GM18508 (cell line): ENCODE measurements around the gene MAPK8.

Experiments
- ATAC-seq: cut with Tn5 transposase; IDR thresholded peaks from one replicate; pipeline ENCODE4 v1.9.1; 2021; ENCODE audit warnings: moderate number of reproducible peaks; ENCODE audit not compliant: insufficient read depth, unreplicated experiment

MAPK8 gene

GRCh38 chr10:48456361-48456804 lies 149.9 kb downstream of the MAPK8 start:
- no peak for ATAC-seq

DNA sequence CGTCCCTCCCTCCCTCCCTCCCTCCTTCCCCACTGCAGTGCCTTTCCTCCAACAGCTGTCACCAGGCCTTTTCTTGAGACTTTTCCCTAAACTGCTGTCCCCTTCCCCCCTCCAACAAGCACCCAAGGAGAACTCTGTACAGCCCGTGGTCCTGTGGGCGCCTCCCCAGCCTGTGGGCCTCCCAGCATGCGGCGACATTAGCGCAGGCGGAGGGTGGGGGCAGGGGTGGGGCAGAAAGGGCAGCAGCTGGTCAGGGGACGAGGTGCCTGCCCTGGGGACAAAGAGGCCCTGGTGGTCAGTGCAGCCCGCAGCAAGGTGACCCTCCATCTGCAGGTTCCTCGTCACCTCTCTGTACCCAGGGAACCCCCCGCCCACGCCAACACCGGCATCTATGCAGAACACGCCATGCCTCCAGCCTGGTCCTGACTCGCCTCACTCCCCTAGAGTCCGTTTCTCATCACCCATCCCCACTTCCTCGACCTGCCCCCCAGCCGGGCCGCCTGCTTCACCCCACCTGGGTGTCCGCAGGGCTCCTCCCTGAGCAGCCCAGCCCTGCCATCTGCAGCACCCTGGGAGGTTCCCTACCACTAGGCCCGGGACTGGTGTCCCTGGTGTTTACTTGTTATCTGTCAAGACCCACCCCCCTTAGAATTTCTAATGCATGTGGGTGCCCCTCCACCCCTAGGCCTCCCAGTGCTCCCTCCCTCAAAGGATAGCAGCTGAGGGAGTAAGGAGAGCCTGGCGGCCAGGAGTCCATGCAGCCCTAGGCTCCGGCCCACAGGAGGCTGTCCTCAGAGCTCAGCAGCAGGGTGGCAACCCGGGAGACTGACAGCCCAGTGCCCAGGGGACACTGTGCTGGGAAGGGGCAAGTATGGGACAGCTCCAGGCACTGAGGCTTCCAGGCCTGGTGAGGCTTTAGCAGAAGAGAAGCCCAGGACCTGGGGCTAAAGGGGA lies 150.6 kb downstream of the MAPK8 start:
- no peak for ATAC-seq

DNA sequence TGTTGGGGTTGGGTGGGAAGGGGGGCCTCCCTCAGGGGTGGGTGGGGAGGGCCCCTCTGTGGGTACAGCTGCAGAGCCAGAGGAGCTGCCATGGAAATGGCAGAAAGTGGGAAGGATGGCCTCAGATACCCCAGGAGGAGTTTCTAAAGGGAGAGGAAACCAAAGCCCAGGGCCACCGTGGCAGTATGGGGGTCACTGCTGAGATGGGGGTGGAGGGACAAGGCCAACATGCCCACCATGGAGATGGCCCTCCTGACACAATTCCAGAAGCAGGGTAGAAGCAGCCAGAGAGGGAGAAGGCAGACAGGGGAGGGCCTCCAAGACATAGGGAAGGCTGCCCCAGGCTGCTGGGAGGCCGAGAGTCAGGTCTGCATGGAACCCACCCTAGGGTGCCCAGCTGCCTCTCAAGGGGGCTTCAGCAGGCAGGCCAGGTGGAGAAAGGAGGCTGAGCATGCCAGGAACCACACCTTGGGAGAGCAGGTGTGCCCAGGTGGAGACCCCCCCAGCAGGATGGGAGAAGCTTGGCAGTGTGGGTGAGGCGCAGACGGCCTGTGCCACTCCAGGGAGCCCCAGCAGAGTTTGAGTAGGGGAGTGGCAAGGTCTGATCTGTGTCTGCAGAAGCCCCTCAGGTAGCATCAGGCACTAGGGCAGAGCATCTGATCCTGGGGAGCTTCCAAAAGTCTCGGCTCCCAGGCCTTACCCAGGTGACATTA lies 151.6 kb downstream of the MAPK8 start:
- no peak for ATAC-seq

DNA sequence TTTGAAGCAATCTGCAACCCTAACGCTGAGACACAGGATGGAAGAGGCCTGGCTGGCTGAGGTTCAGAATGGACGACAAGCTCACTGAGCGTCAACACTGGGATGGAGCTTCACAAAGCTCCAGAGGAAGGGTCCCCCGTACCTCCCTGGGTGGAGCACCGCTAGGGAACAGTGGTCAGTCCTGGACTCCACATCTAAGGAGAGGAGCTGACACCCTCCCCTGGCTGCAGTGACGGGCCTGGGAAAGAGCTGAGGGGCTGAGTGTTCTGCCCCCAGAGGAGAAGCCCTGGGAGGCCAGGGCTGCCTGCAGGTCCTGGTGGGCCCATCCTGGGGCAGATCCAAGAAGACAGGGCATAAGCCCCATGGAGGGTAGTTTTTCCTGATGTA lies 152.2 kb downstream of the MAPK8 start:
- no peak for ATAC-seq

DNA sequence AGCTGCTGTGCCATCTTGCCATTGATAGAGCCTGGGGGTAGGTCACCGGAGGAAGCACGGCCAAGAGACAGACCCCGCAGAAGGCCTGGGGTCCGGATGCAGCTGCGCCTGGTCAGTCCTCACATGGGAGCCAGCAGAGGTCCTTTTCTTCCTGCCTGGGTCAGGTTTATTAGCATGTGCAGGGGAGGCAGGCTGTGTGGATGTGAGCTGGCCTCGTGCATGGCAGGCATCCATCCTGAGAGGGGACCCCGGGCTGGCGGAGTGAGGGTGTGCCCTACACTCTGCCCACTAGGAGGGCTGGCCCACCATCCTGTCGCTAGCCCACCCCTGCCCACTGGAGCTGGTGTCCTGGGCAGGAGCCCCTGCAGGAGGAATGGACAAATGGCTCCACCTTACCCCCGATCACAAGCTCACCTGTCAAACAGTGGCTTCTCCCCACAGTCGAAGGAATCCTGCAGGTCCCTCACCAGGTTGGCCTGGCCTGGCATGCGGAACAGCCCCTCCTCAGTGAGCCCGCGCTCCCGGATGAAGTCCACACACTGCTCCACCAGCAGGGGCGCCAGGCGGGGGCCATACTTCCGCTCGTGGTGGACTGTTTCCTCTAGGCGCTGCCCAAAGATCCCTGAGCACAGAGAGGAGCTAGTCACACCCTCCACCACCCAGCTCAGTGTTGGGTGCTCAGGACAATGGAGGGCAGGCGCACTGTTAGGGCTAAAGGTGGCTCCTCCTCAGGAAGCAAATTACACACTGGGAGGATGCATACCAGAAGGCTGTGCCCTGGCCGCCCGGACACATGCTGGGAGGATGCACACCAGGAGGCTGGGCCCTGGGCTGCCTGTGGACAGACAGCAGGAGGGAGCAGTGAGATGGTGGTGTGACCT lies 153.0 kb downstream of the MAPK8 start:
- ATAC-seq = no peak

DNA sequence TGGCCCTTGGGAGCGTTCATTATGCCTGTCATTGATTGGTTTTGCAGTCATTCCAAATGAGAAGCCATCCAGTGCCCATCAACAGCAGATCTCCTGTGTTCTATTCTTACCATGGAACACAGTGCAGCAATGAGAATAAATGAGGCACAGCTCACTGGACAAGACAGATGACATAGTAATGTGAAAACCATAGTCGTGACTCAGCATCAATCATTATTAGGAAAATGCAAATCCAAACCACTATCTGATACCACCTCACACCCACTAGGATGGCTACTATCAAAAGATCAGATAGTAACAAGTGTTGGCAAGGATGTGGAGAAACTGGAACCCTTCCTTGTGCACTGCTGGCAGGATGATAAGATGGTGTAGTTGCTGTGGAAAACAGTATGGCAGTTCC lies 153.7 kb downstream of the MAPK8 start:
- no peak for ATAC-seq

- ATAC-seq = no peak
These were observed 155.4 kb downstream of the MAPK8 start for GRCh38 chr10:48461623-48462481.

DNA sequence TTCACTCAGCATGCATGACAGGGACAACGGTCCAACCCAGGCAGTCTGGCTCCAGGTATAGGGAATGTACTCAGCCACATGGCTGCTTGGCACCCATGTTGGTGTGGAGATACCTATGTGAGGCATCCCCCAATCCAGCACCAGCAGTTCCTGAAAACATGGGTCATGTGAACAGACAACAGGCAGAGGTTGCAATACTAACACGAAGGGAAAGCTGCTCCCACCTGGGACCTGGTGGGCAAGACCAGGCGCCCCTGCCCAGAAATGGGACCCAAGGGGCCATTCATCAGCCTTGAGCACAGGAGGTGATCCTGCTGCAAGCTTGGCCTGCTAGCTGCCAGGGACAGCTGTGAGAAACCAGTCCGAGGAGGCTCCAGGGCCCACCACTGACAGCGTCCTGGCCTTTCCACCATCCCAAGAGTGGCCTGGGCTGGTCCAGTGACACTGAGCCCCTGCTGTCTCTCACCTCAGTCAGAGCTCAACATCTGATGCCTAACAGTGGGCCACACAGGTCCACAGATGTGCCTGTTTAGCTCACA lies 156.1 kb downstream of the MAPK8 start:
- ATAC-seq = no peak

- no peak for ATAC-seq
These were observed 157.0 kb downstream of the MAPK8 start for GRCh38 chr10:48463318-48464003.

DNA sequence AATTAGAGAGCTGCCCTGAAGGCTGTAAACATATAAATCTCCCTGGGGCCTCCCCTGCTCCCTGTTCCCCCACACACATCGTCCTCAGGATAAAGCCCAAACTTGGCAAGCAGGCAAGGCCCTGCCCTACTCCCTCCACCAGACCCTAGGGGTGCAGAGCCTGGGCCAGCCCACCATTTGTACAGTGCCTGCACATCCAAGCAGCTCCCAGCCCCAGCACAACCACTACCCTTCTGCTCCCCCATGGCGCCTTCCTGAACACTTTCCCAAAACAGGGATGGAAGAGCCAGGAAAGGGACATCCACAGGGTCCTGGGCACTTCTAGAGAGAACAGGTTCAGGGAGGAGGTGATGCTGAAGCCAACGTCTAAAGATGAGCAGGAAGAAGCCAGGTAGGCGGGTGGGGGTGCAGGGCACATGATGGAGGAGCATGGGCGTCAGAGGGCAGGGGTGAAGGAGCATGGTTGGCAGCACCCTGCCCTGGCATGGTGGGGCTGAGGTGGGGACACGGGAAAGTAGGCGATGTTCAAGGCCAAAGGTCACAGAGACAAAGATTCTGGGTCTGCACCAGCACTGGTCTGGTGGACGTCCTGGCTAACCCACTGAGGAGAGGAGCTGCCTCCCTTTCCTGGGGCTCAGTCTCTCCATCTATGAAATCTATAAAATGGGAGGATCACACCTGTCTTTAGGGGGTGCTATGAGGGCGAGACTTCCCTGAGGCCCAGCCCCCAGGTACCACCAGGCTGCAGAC lies 157.8 kb downstream of the MAPK8 start:
- no peak for ATAC-seq

- no peak for ATAC-seq
These were observed 158.6 kb downstream of the MAPK8 start for GRCh38 chr10:48464871-48465736.

DNA sequence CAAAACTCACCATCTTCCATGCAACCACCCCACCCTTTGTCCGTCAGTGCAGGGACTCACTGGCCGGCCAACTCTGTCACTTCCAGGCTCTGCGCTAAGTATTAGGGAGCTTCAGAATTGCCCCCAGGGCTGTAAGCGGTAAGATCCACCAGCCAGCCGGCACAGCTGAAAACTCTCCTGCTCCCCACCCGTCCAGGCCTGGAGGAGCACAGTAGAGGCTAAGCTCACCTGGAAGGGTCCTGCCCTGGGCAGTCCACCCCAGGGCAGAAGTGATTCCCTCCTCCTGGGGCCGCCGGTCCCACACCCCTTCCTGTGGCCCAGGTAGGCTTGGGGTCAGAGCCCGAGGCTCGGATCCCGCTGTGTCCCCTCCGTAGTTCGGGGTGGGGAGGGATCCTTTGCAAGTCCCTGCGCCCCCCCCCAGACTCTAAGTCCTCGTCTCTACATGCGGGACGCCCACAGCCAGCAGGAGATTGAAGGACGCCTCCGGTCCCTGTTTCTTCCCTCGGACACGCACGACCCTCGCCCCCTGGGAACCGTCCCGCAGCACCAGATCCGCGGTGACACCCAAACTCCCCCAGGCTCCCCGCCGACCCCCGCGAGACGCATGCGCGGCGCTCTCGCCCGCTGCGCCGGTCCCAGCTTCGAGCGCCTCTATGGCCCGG lies 159.5 kb downstream of the MAPK8 start:
- no peak for ATAC-seq

DNA sequence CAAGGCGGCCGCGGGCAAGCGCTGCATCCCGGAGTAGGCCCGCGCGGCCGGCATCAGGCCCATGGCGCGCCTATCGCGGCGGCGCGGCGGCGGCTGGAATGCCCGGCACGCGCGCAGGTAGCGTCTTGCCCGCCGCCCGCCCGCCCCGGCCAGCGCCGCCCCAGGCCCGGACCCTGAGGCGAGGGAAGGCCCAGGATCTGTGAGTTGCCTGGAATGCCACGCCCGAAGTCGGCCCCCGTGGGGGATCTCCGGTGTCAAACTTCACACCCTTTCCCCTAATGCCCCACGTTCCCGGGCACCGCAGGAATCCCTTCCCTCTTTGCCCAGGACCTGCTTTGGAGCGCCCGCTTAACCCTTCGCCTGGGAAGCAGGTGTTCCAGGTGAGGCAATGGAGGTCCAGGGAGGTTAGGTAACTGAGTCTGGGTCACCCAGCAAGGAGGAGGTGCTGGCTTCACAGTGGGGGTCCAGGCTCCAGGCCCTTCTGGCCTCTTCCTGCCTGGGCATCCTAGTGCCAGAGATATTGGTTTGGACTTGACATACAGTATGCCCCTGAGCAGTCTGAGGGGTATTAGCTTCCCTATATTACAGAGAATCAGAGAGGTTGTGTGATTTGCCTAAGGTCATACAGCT lies 160.2 kb downstream of the MAPK8 start:
- no peak for ATAC-seq

- ATAC-seq = no peak
These were observed 161.2 kb downstream of the MAPK8 start for GRCh38 chr10:48467669-48468068.

DNA sequence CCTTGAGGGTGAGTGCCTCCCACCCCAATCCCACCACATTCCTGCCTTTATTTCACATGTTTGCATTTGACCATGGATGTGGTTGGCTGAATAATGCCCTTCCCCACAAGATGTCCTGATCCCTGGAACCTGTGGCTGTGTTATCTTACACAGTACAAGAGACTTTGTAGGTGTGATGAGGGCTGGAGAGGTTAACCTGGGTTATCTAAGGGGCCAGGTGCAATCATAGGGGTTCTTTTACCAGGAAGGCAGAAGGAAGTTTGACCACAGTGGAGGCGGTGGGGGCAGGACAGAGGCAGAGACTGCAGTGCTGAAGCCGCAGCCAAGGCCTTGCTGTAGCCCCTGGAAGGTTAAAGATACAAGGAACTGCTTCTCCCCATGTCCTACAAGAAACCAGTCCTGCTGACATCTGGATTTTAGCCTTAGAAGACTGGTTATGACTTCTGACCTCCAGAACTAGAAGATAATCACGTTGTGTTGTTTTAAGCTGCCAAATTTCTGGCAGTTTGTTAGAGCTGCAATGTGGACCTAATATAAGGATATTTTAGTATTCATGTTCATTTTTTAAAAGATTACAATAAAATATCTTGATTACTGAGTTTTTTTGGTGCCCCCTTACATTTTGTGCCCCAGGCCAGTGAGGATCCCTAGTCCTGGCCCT lies 161.8 kb downstream of the MAPK8 start:
- no peak for ATAC-seq
